Heart left ventricle (tissue), 16 donors: ENCODE data around the gene RNF19B. TPM values are rescaled to one million over a fixed set of nuclear protein-coding genes. Genes with fewer than 3 reads are reported as not detected.
A peak's percentile ranks its signal among the peaks of the same experiment; 100 is the strongest.

Experiments used
- ATAC-seq, 4 donors: fragments of 200-7000 bp; cut with Tn5 transposase; one replicate each; pipeline ENCODE4 v1.9.1; 2020 to 2022; ENCODE audit warnings: moderate library complexity in 4 of 4, mild to moderate bottlenecking in 3 of 4, moderate number of reproducible peaks in 1 of 4
- DNase-seq, 5 donors: peaks; one replicate each; pipeline ENCODE4 v3.0.0-alpha.2; 2020
- H3K27ac ChIP-seq, 12 donors: fragments of 200-600 bp; sonication (generic) in 4 of 12; one replicate each; pipeline versions ENCODE4 v1.5.0 to v1.8.0; 2016 to 2022; ENCODE audit warnings: mild to moderate bottlenecking in 2 of 12
- H3K27me3 ChIP-seq, 9 donors: fragments of 200-600 bp; sonication (generic) in 2 of 9; one replicate each; pipeline versions ENCODE4 v1.5.1 to v1.8.0; 2016 to 2022; ENCODE audit warnings: mild to moderate bottlenecking in 3 of 9
- H3K36me3 ChIP-seq, 9 donors: fragments of 200-600 bp; sonication (generic) in 2 of 9; one replicate each; pipeline versions ENCODE4 v1.5.0 to v1.8.0; 2018 to 2022; ENCODE audit warnings: mild to moderate bottlenecking in 2 of 9
- H3K4me1 ChIP-seq, 12 donors: fragments of 200-600 bp; sonication (generic) in 4 of 12; one replicate each; pipeline versions ENCODE4 v1.5.0 to v1.8.0; 2016 to 2022; ENCODE audit warnings: mild to moderate bottlenecking in 3 of 12
- H3K4me3 ChIP-seq, 12 donors: fragments of 200-600 bp; sonication (generic) in 4 of 12; one replicate each; pipeline versions ENCODE4 v1.5.0 to v1.8.0; 2017 to 2022; ENCODE audit warnings: mild to moderate bottlenecking in 9 of 12, moderate library complexity in 4 of 12
- H3K9me3 ChIP-seq, 12 donors: fragments of 200-600 bp; sonication (generic) in 4 of 12; one replicate each; pipeline versions ENCODE4 v1.5.0 to v1.8.0; 2016 to 2022; ENCODE audit warnings: mild to moderate bottlenecking in 1 of 12
- POLR2A ChIP-seq, 2 donors: fragments of 450-650 bp; IDR thresholded peaks; one replicate each; pipeline ENCODE4 v1.6.1; 2017; ENCODE audit warnings: antibody characterized with exemption in 2 of 2, mild to moderate bottlenecking in 2 of 2, moderate library complexity in 2 of 2
- WGBS, 4 donors: extraction: QIAGEN DNeasy Blood & Tissue Kit in 2 of 4; methylation state at CpG; one replicate each; pipeline versions ENCODE4 v1.1.5 to v1.1.7; 2013 to 2018; 5-methylcytosine and 5-hydroxymethylcytosine counted together
- intact Hi-C, 10 donors: fragments of 100-400 bp; cut with DNase I; formaldehyde crosslinking; loops; one replicate each; pipeline versions ENCODE4 v1.11.1 to v1.14.2; 2022
- polyA plus RNA-seq, 2 donors: library from polyadenylated mRNA; stranded (reverse); fragments of 200-250 nt; gene quantifications; one replicate each; pipeline ENCODE4 v1.2.3, GENCODE V29; 2013
- total RNA-seq, 9 donors: library from RNA; depleted of rRNA in 2 of 9; stranded (reverse); fragments of >200 nt in 2 of 9; fragmentation: NEBNext Ultra II Directional in 3 of 9; extraction: Animal tissue kit (Norgen Biotek cat#: 25700) in 3 of 9; gene quantifications; one replicate each; pipeline versions ENCODE4 v1.1.0 to v1.2.4, GENCODE V29; 2016 to 2023
- TF ChIP-seq, protein P1 (sequence below), 12 donors: fragments of 200-600 bp; sonication (generic) in 4 of 12; IDR thresholded peaks; one replicate each; pipeline versions ENCODE4 v1.5.0 to v1.8.0; 2018 to 2022; ENCODE audit warnings: antibody characterized with exemption in 12 of 12, mild to moderate bottlenecking in 5 of 12
- donor health status: ischemic (EF 13 %, LVEDD 7.1; RV severe dilation, severe dysfunction).
- donor health status: healthy with polysubstance abuse.
- donor health status: DM: no; HTN: yes; CAD: no.
- donor health status: DM: no; HTN: no; CAD: no.
- donor health status: ischemic (EF 25% LVEDD 6.9; RV normal size, moderate dysfunction).
- donor health status: ischemic (EF 25% LVEDD 5.7; RV mildly dilated, moderate dysfunction).
- donor health status: healthy.
- donor health status: DM: yes; HTN: yes; CAD: no.
- donor health status: ischemic (EF 35%, LVEDD 5.7; RV mildly dilated, moderate dysfunction).
- donor health status: nonischemic (EF 11% LVEDD 7.7; RV severe dilation, severe dysfunction).
- donor health status: DM: yes; HTN: yes; CAD: no.
- donor health status: PGD.
- donor health status: ischemic (EF 29% LVEDD 5.4; RV normal size, mild dysfunction).
- donor health status: nonischemic (EF 23%, LVEDD 6.1; RV moderate dilation, normal function).

The RNF19B gene
- total and polyA plus RNA-seq, 11 donors = 1.5 to 42.5 (median 15.2) TPM

DNA sequence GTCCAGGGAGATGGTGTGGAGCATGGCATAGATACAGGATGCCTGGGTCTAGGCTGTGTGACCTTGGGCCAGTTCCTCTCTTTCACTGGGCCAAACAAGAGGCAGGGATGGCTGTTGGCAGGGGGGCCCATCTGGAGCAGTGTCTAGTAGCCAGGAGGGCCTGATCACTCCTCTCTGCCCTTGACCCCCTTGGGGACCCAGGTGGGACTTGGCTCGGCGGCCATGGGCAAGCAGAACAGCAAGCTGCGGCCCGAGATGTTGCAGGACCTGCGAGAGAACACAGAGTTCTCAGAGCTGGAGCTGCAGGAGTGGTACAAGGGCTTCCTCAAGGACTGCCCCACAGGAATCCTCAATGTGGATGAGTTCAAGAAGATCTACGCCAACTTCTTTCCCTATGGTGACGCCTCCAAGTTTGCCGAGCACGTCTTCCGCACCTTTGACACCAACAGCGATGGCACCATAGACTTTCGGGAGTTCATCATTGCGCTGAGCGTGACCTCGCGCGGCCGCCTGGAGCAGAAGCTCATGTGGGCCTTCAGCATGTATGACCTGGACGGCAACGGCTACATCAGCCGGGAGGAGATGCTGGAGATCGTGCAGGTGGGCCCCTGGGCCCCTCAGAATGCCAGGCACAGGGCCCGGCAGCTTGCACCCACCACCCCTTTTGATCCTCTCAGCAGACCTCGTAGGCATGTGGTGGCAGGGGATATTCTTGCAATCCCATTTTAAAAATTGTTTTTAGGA lies 75.8 kb downstream of the RNF19B start:
- no peaks in the 10 kb centered on the region for H3K9me3 ChIP-seq
- peak in 1 of 5 donors; percentile 15 for DNase-seq
- peaks cover 6 to 90% (median 49%) of the 10 kb centered on the region in 9 donors for H3K27me3 ChIP-seq
- TF ChIP-seq, protein P1, sequence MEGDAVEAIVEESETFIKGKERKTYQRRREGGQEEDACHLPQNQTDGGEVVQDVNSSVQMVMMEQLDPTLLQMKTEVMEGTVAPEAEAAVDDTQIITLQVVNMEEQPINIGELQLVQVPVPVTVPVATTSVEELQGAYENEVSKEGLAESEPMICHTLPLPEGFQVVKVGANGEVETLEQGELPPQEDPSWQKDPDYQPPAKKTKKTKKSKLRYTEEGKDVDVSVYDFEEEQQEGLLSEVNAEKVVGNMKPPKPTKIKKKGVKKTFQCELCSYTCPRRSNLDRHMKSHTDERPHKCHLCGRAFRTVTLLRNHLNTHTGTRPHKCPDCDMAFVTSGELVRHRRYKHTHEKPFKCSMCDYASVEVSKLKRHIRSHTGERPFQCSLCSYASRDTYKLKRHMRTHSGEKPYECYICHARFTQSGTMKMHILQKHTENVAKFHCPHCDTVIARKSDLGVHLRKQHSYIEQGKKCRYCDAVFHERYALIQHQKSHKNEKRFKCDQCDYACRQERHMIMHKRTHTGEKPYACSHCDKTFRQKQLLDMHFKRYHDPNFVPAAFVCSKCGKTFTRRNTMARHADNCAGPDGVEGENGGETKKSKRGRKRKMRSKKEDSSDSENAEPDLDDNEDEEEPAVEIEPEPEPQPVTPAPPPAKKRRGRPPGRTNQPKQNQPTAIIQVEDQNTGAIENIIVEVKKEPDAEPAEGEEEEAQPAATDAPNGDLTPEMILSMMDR (IDR thresholded peaks at IDR 0.05) = no peak
- no peak for TF ChIP-seq POLR2A (IDR thresholded peaks at IDR 0.05)
- no peak overlapping the region for H3K4me3 ChIP-seq
- H3K27ac ChIP-seq = no peak overlapping the region
- intact Hi-C loops = no loop called here
- 90 to 95% (median 91%) methylated on average over 20 to 24 of the region's 24 CpGs for WGBS, 4 donors
- ATAC-seq = no peak
- H3K36me3 ChIP-seq = no peaks in the 10 kb centered on the region
- H3K4me1 ChIP-seq = peaks cover 0 to 25% (median 8%) of the 10 kb centered on the region in 12 donors

DNA sequence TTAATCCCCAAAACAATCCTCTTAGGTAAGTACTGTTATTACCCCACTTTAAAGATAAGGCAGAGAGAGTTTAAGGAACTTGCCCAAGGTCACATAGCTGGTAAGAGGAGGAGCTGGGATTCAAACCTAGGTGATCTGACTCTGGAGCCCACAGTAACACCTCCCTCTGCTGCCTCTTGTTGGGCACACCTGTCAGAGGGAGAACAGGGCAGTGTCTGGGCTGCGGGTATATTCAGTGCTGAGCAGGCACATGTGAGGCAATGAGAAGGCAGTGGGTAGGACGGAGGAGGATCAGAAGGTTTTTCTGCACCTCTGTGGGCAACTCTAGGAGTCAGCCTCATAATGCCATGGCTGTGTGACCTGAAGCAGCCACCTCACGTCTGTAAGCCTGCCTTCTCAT lies 76.5 kb downstream of the RNF19B start:
- Histone ChIP-seq H3K36me3 (no peaks in the 10 kb centered on the region), H3K27ac (no peak overlapping the region), H3K27me3 (peaks cover 6 to 83% (median 42%) of the 10 kb centered on the region in 9 donors), H3K4me3 (no peak overlapping the region), H3K4me1 (peaks cover 0 to 18% (median 4%) of the 10 kb centered on the region in 12 donors), H3K9me3 (no peaks in the 10 kb centered on the region)
- 72 to 87% (median 79%) methylated on average over 3 of the region's 3 CpGs for WGBS, 4 donors
- ATAC-seq (no peak), DNase-seq (no peak)
- TF ChIP-seq, protein P1 (IDR thresholded peaks at IDR 0.05) = no peak
- TF ChIP-seq POLR2A (IDR thresholded peaks at IDR 0.05) = no peak
- intact Hi-C loops = no loop called here

DNA sequence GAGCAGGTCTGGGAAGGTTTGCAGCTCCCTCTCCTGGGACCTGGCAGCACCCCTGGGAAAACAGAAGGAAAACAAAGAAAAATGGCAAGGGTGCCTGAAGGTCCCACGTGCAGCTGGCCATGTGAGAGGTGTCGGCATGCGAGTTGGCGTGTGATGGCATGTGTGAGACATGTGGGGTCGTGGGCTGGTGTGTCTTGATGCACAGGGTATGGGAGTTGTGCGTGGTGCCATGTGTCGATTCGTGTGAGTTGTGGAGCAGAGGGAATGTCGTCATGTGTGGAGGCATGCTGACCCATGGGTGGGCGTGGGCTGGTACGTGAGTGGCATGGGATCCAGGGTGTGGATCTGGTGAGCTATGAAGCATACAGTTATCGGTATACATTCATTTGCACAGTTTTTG lies 77.0 kb downstream of the RNF19B start:
- intact Hi-C loops = no loop called here
- H3K4me3 ChIP-seq = no peak overlapping the region

DNA sequence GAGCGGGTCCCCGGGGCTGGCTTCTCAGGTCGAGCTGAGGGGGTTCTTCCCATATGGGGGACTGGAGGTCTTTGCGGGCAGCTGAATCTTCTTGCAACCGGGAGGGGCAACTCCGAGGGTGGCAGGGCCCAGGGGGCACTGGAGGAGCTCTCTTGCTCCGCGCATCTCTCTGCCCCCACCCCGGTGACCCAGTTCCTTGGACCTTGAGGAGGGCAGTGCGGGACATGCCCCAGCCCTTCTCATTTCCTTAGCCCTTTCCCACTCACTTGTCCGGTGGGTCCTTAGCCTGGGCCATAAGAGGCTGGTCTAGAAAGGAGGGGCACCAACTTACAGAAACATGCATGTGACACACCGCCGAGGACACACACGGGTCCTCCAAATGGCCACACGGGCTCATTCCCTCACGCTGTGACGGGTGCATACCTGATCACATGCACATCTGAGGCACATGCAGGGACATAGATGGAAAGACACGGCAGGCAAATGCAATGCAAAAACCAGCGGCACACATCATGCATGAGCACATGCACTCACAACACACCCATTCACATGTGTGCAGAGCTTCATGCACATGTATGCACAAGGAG lies 77.7 kb downstream of the RNF19B start:
- Histone ChIP-seq H3K27ac (no peak overlapping the region), H3K4me3 (no peak overlapping the region), H3K4me1 (peaks cover 0 to 17% (median 5%) of the 10 kb centered on the region in 12 donors), H3K9me3 (no peaks in the 10 kb centered on the region), H3K27me3 (peaks cover 6 to 70% (median 30%) of the 10 kb centered on the region in 9 donors), H3K36me3 (no peaks in the 10 kb centered on the region)
- peak in 1 of 5 donors; percentile 17 for DNase-seq
- intact Hi-C loops = no loop called here
- ATAC-seq = no peak
- WGBS, 4 donors = 38 to 53% (median 42%) methylated on average over 8 to 19 of the region's 19 CpGs
- no peak for TF ChIP-seq POLR2A (IDR thresholded peaks at IDR 0.05)
- TF ChIP-seq, protein P1 (IDR thresholded peaks at IDR 0.05) = peak in 4 of 12 donors; percentile 2 to 20 (median 4)

More for the DNA sequence above, 77.0 kb downstream of the RNF19B start:
- TF ChIP-seq, protein P1 (IDR thresholded peaks at IDR 0.05) = no peak
- no peak for TF ChIP-seq POLR2A (IDR thresholded peaks at IDR 0.05)
- H3K27me3 ChIP-seq = peaks cover 6 to 77% (median 37%) of the 10 kb centered on the region in 9 donors
- H3K4me1 ChIP-seq = peaks cover 0 to 14% (median 3%) of the 10 kb centered on the region in 12 donors
- H3K9me3 ChIP-seq = no peaks in the 10 kb centered on the region
- ATAC-seq (no peak), DNase-seq (peak in 1 of 5 donors; percentile 11)
- 71 to 78% (median 75%) methylated on average over 12 of the region's 12 CpGs for WGBS, 4 donors
- no peak overlapping the region for H3K27ac ChIP-seq
- no peaks in the 10 kb centered on the region for H3K36me3 ChIP-seq
